Ascending aorta (tissue), 2 donors: Measurements from ENCODE around the gene AMN. TPM values are rescaled to one million over a fixed set of nuclear protein-coding genes. Genes with fewer than 3 reads are reported as not detected.

Source experiments
- DNase-seq, 2 donors: peaks; one replicate each; pipeline ENCODE4 v3.0.0-alpha.2; 2019; ENCODE audit warnings: low spot score in 2 of 2
- H3K27ac ChIP-seq, 2 donors: fragments of 200-600 bp; sonication (generic); one replicate each; pipeline ENCODE4 v1.5.1; 2016 to 2017; ENCODE audit warnings: mild to moderate bottlenecking in 1 of 2
- H3K27me3 ChIP-seq: fragments of 200-600 bp; sonication (generic); one replicate; pipeline ENCODE4 v1.5.1; 2017
- H3K36me3 ChIP-seq, 2 donors: fragments of 200-600 bp; sonication (generic); one replicate each; pipeline ENCODE4 v1.5.1; 2016
- H3K4me1 ChIP-seq, 2 donors: fragments of 200-600 bp; sonication (generic); one replicate each; pipeline ENCODE4 v1.5.1; 2016 to 2017; ENCODE audit warnings: mild to moderate bottlenecking in 1 of 2
- H3K4me3 ChIP-seq, 2 donors: fragments of 200-600 bp; sonication (generic); one replicate each; pipeline ENCODE4 v1.5.1; 2016 to 2017; ENCODE audit warnings: mild to moderate bottlenecking in 1 of 2
- H3K9me3 ChIP-seq, 2 donors: fragments of 200-600 bp; sonication (generic); one replicate each; pipeline ENCODE4 v1.5.1; 2016
- CTCF ChIP-seq, 3 experiments: fragments of 200-600 bp in 2 of 3; fragments of 450-650 bp in 1 of 3; sonication (generic) in 2 of 3; IDR thresholded peaks; one replicate each; pipeline ENCODE4 v1.5.1; 2016 to 2019; ENCODE audit warnings: antibody characterized with exemption in 3 of 3, mild to moderate bottlenecking in 1 of 3, moderate library complexity in 1 of 3
- intact Hi-C: fragments of 100-400 bp; cut with DNase I; formaldehyde crosslinking; loops from one replicate; pipeline ENCODE4 v1.15.1; 2023
- total RNA-seq: library from RNA; depleted of rRNA; stranded (reverse); fragments of >200 nt; gene quantifications from one replicate; pipeline ENCODE4 v1.1.0, GENCODE V29; 2016

Gene AMN
- total RNA-seq, 1 donor from 2014 or later, result 0.32 TPM

- DNase-seq, result no peak
- intact Hi-C loops, result no loop called here
Measured at GRCh38 chr14:102909462-102909861, 13.0 kb upstream of the AMN start.

DNA sequence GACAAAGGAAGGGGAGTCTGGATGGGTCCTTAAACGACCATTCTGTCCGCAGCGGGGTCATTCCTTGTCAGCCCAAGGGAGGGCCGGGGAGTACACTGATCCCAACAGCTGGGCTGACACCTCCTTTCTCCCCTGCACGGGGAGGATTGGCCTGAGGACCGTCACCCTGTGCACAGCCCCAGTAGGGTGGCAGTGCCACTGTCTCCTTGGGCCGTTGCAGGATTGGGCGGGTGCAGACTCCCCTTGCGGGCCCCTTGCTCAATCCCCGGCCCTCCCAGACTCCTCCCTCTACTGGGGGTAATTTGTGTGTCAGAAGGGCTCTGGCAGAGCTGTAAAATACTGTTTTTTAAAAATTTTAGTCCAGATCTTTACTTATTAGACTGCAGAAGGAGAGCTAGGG lies 12.6 kb upstream of the AMN start:
- Histone ChIP-seq H3K4me3 (no peak overlapping the region), H3K9me3 (no peaks in the 10 kb centered on the region), H3K27me3 (no peaks in the 10 kb centered on the region), H3K4me1 (no peaks in the 10 kb centered on the region), H3K27ac (no peak overlapping the region), H3K36me3 (peaks cover 7 to 16% of the 10 kb centered on the region in 2 donors)
- TF ChIP-seq CTCF (IDR thresholded peaks at IDR 0.05), result no peak
- intact Hi-C loops, result no loop called here
- no peak for DNase-seq

More at GRCh38 chr14:102909462-102909861, 13.0 kb upstream of the AMN start:
- H3K4me1 ChIP-seq, result no peaks in the 10 kb centered on the region
- no peak overlapping the region for H3K4me3 ChIP-seq
- H3K27me3 ChIP-seq, result no peaks in the 10 kb centered on the region
- no peaks in the 10 kb centered on the region for H3K9me3 ChIP-seq
- TF ChIP-seq CTCF (IDR thresholded peaks at IDR 0.05), result no peak
- H3K27ac ChIP-seq, result no peak overlapping the region
- H3K36me3 ChIP-seq, result peaks cover 7 to 16% of the 10 kb centered on the region in 2 donors

DNA sequence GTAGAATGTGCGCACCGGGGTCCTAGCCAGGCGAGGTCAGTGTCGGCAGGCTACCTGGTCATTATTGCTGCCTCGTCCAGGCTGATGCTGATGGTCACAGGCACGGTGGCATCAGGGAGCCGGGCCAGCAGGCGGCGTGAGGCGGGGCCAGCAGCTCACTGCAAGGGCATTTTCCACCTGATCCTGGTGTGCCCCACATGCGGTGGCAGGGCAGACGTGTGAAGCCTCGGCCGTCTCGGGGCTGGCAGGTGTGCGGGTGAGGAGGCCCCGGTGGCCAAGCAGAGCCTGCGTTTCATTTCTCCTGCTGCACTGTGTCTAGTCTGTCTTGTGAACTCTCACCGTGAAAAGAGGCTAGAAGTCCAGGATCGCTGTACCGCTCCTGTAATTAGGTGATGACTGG lies 12.0 kb upstream of the AMN start:
- H3K27ac ChIP-seq, result no peak overlapping the region
- no peak for DNase-seq
- TF ChIP-seq CTCF (IDR thresholded peaks at IDR 0.05), result no peak
- intact Hi-C loops, result no loop called here
- no peaks in the 10 kb centered on the region for H3K4me1 ChIP-seq
- H3K27me3 ChIP-seq, result no peaks in the 10 kb centered on the region
- no peak overlapping the region for H3K4me3 ChIP-seq
- peaks cover 4 to 11% of the 10 kb centered on the region in 2 donors for H3K36me3 ChIP-seq
- no peaks in the 10 kb centered on the region for H3K9me3 ChIP-seq

DNA sequence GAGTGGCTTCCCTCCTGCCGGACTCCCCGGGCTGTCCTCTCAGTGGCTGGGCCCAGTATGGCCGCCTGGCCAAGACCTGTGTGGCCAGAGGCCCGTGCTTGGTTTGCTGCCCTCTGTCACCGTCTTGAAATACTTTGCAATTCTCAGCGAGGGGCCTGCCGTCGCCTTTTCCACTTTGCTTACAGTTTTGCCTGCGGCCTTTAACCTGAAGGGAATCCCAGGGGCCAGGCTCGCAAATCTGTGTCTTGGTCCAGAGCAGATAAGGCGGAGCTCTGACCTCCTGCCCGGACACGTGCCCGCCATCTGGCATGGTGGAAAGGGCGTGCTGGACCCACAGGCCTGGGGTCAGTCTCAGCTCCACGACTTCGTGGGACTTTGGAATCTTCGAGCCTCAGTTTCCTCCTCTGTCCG lies 10.9 kb upstream of the AMN start:
- H3K9me3 ChIP-seq, result no peaks in the 10 kb centered on the region
- DNase-seq, result no peak
- H3K36me3 ChIP-seq, result peaks cover 0 to 5% of the 10 kb centered on the region in 2 donors
- intact Hi-C loops, result no loop called here
- H3K4me1 ChIP-seq, result no peaks in the 10 kb centered on the region
- no peak overlapping the region for H3K27ac ChIP-seq
- H3K27me3 ChIP-seq, result no peaks in the 10 kb centered on the region
- TF ChIP-seq CTCF (IDR thresholded peaks at IDR 0.05), result no peak
- H3K4me3 ChIP-seq, result no peak overlapping the region

DNA sequence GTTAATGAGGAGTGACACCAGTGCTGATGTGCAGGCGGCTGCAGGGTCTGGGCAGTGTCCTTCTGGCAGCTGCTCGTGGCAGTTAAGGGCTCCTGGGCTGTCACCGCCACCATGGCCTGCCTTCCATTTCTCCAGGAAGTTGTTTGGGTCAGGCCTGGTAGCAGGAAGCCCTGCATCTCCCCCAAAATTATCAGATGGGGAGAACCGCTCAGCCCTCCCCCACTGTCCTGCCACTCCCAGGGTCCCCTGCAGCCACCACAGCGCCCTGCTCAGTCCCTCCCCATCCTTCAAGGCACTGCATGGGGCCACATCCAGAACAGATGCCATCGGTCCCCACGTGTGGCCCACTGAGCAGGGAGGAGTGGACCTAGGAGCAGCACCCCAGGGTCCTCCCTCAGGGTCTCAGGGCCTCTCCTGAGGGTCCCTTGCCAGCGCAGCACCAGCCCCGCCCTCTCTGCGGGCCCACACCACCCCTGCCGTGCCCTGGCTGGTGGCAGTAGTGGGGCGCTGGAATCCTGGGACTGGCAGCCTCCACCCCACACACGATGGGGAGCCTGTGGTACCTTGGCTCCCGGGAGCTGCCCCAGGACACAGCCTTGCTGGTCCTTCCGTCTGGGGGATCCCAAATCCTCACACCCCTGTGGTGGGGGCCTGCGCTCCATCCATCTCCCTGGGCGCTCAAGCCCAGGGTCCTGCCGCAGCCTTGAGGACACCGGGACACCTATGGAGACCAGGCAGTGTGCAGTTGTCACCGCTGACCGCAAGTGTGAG lies 10.3 kb upstream of the AMN start:
- DNase-seq, result no peak
- H3K4me1 ChIP-seq, result no peaks in the 10 kb centered on the region
- no peaks in the 10 kb centered on the region for H3K27me3 ChIP-seq
- TF ChIP-seq CTCF (IDR thresholded peaks at IDR 0.05), result no peak
- H3K36me3 ChIP-seq, result peaks cover 0 to 2% of the 10 kb centered on the region in 2 donors
- intact Hi-C loops, result no loop called here
- H3K4me3 ChIP-seq, result no peak overlapping the region
- H3K9me3 ChIP-seq, result no peaks in the 10 kb centered on the region
- H3K27ac ChIP-seq, result no peak overlapping the region
